Large intestine (tissue), 3 donors: ENCODE measurements around the gene DPP9. TPM values are rescaled to one million over a fixed set of nuclear protein-coding genes. Genes with fewer than 3 reads are reported as not detected.
"Not testable (repeated sequence)": the region's sequence is repeated elsewhere in the genome, so short reads cannot be mapped to it uniquely, and the experiment has no call there.

ENCODE experiments used
- DNase-seq, 2 donors: peaks; one replicate each; pipeline versions ENCODE4 v3.0.0 to v3.0.0-alpha.2; 2013
- H3K27ac ChIP-seq: one replicate; pipeline ENCODE4 v1.5.1; 2013; ENCODE audit warnings: low read length
- H3K27me3 ChIP-seq: 2 replicates; pipeline ENCODE4 v1.6.1; 2013; ENCODE audit warnings: low read length; ENCODE audit not compliant: control insufficient read depth, insufficient read depth
- H3K36me3 ChIP-seq: 2 replicates; pipeline ENCODE4 v1.6.1; 2013; ENCODE audit warnings: low read length; ENCODE audit not compliant: control insufficient read depth, insufficient read depth
- H3K4me1 ChIP-seq: one replicate; pipeline ENCODE4 v1.6.1; 2013; ENCODE audit warnings: low read length; ENCODE audit not compliant: control insufficient read depth, insufficient read depth
- H3K4me3 ChIP-seq: one replicate; pipeline ENCODE4 v1.5.1; 2013; ENCODE audit warnings: low read length
- H3K9me3 ChIP-seq: one replicate; pipeline ENCODE4 v1.6.1; 2013; ENCODE audit warnings: mild to moderate bottlenecking, low read depth, low read length, moderate library complexity; ENCODE audit not compliant: control insufficient read depth
- WGBS: methylation state at CpG from one replicate; pipeline ENCODE4 v1.1.5; 2013; ENCODE audit warnings: low lambda C conversion rate; ENCODE audit not compliant: insufficient coverage; 5-methylcytosine and 5-hydroxymethylcytosine counted together
- polyA plus RNA-seq: library from polyadenylated mRNA; unstranded; fragments of 120-200 nt; gene quantifications from one replicate; pipeline ENCODE4 v1.2.1, GENCODE V29; 2013

DPP9 gene
- polyA plus RNA-seq, 1 donor: 34.7 TPM

- WGBS: 100% methylated on average over 1 of the region's 4 CpGs
- H3K27ac ChIP-seq: no peak overlapping the region
- H3K4me1 ChIP-seq: peaks cover 14% of the 10 kb centered on the region
- H3K27me3 ChIP-seq: no peaks in the 10 kb centered on the region
- H3K36me3 ChIP-seq: no peaks in the 10 kb centered on the region
- H3K9me3 ChIP-seq: peaks cover 4% of the 10 kb centered on the region
- DNase-seq: no peak
- no peak overlapping the region for H3K4me3 ChIP-seq
Measured at GRCh38 chr19:4758082-4758481, 34.4 kb upstream of the DPP9 start.

GRCh38 chr19:4755459-4755858 is 31.8 kb upstream of the DPP9 start:
- no peaks in the 10 kb centered on the region for H3K36me3 ChIP-seq
- DNase-seq: no peak
- H3K9me3 ChIP-seq: peaks cover 4% of the 10 kb centered on the region
- no peak overlapping the region for H3K4me3 ChIP-seq
- H3K27me3 ChIP-seq: no peaks in the 10 kb centered on the region
- no peak overlapping the region for H3K27ac ChIP-seq
- H3K4me1 ChIP-seq: peaks cover 12% of the 10 kb centered on the region
- WGBS: 80% methylated on average over 2 of the region's 7 CpGs

- no peak overlapping the region for H3K27ac ChIP-seq
- WGBS: no CpG with 5 or more reads among the region's 6 CpGs
Measured at GRCh38 chr19:4754248-4754647, 30.6 kb upstream of the DPP9 start.

GRCh38 chr19:4749870-4750590 is 26.4 kb upstream of the DPP9 start:
- H3K27ac ChIP-seq: no peak overlapping the region
- DNase-seq: no peak
- no peaks in the 10 kb centered on the region for H3K9me3 ChIP-seq
- no CpG with 5 or more reads among the region's 18 CpGs for WGBS
- no peaks in the 10 kb centered on the region for H3K36me3 ChIP-seq
- H3K4me3 ChIP-seq: no peak overlapping the region
- H3K27me3 ChIP-seq: peaks cover 9% of the 10 kb centered on the region
- no peaks in the 10 kb centered on the region for H3K4me1 ChIP-seq

More at GRCh38 chr19:4754248-4754647, 30.6 kb upstream of the DPP9 start:
- H3K9me3 ChIP-seq: no peaks in the 10 kb centered on the region
- H3K27me3 ChIP-seq: no peaks in the 10 kb centered on the region
- H3K4me1 ChIP-seq: peaks cover 2% of the 10 kb centered on the region
- no peak for DNase-seq
- no peak overlapping the region for H3K4me3 ChIP-seq
- H3K36me3 ChIP-seq: no peaks in the 10 kb centered on the region

- no peak for DNase-seq
- no peaks in the 10 kb centered on the region for H3K9me3 ChIP-seq
- no peak overlapping the region for H3K4me3 ChIP-seq
- no peak overlapping the region for H3K27ac ChIP-seq
- no peaks in the 10 kb centered on the region for H3K36me3 ChIP-seq
- WGBS: no CpG with 5 or more reads among the region's 9 CpGs
- H3K27me3 ChIP-seq: peaks cover 9% of the 10 kb centered on the region
- peaks cover 4% of the 10 kb centered on the region for H3K4me1 ChIP-seq
Measured at GRCh38 chr19:4748589-4748988, 24.9 kb upstream of the DPP9 start.

- Histone ChIP-seq H3K4me1 (peaks cover 4% of the 10 kb centered on the region), H3K36me3 (no peaks in the 10 kb centered on the region), H3K27ac (no peak overlapping the region), H3K27me3 (peaks cover 9% of the 10 kb centered on the region), H3K4me3 (no peak overlapping the region), H3K9me3 (no peaks in the 10 kb centered on the region)
- DNase-seq: no peak
- WGBS: 40% methylated on average over 1 of the region's 11 CpGs
Measured at GRCh38 chr19:4748185-4748584, 24.5 kb upstream of the DPP9 start.

GRCh38 chr19:4745986-4746385 is 22.3 kb upstream of the DPP9 start:
- H3K27me3 ChIP-seq: peaks cover 9% of the 10 kb centered on the region

GRCh38 chr19:4745175-4745574 is 21.5 kb upstream of the DPP9 start:
- not testable (repeated sequence) for H3K36me3 ChIP-seq, H3K9me3 ChIP-seq, H3K4me3 ChIP-seq, H3K27ac ChIP-seq, DNase-seq, H3K27me3 ChIP-seq, H3K4me1 ChIP-seq
- no CpG with 5 or more reads among the region's 10 CpGs for WGBS

More at GRCh38 chr19:4745986-4746385, 22.3 kb upstream of the DPP9 start:
- no peaks in the 10 kb centered on the region for H3K36me3 ChIP-seq
- H3K27ac ChIP-seq: no peak overlapping the region
- no CpG with 5 or more reads among the region's 8 CpGs for WGBS
- no peak overlapping the region for H3K4me3 ChIP-seq
- H3K9me3 ChIP-seq: no peaks in the 10 kb centered on the region
- DNase-seq: no peak
- peaks cover 4% of the 10 kb centered on the region for H3K4me1 ChIP-seq

GRCh38 chr19:4744451-4745174 is 21.0 kb upstream of the DPP9 start:
- WGBS: 30% methylated on average over 2 of the region's 8 CpGs
- Histone ChIP-seq H3K27ac (no peak overlapping the region), H3K9me3 (no peaks in the 10 kb centered on the region), H3K4me1 (peaks cover 4% of the 10 kb centered on the region), H3K27me3 (peaks cover 9% of the 10 kb centered on the region), H3K4me3 (no peak overlapping the region), H3K36me3 (no peaks in the 10 kb centered on the region)
- DNase-seq: peak in 1 of 2 donors; percentile 36

- Histone ChIP-seq H3K27me3 (peaks cover 11% of the 10 kb centered on the region), H3K4me1 (peaks cover 4% of the 10 kb centered on the region), H3K4me3 (no peak overlapping the region), H3K27ac (peak overlapping the region; percentile 29), H3K36me3 (no peaks in the 10 kb centered on the region), H3K9me3 (no peaks in the 10 kb centered on the region)
- DNase-seq: peak in 1 of 2 donors; percentile 30
- 70% methylated on average over 2 of the region's 12 CpGs for WGBS
Measured at GRCh38 chr19:4742723-4743646, 19.3 kb upstream of the DPP9 start.
